Raji (cell line): ENCODE measurements around the gene CIBAR2.

Experiments used
- POLR2A ChIP-seq: IDR thresholded peaks from 2 replicates; pipeline ENCODE4 v1.6.1; 2011; ENCODE audit warnings: low read depth, low read length, control low read depth; ENCODE audit not compliant: insufficient read depth

Gene CIBAR2

DNA sequence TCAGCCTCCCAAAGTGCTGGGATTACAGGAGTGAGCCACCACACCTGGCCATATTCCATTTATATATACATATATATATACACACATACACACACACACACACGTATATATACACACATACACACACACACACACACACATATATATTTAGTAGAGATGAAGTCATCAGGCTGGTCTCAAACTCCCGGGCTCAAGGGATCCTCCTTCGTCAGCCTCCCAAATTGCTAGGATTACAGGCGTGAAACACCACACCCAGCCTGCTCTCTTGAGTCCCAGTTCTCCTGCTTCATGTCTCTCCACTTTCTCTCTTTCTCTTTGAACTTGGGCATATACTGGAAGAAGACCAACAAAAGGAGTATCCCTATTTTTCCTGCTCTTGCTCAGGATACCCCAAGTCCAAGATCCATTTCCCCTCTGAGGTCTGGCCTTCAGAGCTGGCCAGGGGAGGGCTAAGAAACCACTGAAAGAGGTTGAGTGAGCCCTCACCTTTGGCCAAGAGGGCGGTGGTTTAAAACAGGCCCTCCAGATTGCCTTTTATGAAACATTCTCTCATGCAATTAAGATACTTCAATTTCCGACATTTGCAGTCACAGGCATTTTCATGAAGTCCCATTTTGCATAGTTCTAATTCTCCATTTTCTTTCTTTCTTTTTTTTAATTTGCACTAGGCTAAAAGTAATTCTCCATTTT is 37.9 kb downstream of the CIBAR2 start:
- no peak for TF ChIP-seq POLR2A

DNA sequence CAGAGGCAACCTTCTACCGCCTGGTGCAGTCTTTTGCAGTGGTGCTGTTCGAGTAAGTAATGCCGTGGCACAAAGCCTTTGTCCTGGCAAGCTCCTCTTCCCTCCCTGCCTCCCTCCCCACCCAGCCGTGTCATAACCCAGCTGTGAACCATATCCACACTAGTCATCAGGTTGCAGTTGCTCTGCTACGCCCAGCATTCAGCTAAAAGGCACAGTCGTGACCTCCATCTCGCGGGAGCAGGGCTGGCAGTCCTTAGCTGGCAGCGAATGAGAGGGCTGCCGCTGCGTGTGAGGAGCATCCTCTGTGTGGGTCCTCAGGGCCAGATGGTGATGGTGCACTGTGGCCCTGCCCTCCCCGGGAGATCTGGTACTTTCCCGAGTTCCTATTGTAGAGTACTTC is 39.3 kb downstream of the CIBAR2 start:
- no peak for TF ChIP-seq POLR2A

DNA sequence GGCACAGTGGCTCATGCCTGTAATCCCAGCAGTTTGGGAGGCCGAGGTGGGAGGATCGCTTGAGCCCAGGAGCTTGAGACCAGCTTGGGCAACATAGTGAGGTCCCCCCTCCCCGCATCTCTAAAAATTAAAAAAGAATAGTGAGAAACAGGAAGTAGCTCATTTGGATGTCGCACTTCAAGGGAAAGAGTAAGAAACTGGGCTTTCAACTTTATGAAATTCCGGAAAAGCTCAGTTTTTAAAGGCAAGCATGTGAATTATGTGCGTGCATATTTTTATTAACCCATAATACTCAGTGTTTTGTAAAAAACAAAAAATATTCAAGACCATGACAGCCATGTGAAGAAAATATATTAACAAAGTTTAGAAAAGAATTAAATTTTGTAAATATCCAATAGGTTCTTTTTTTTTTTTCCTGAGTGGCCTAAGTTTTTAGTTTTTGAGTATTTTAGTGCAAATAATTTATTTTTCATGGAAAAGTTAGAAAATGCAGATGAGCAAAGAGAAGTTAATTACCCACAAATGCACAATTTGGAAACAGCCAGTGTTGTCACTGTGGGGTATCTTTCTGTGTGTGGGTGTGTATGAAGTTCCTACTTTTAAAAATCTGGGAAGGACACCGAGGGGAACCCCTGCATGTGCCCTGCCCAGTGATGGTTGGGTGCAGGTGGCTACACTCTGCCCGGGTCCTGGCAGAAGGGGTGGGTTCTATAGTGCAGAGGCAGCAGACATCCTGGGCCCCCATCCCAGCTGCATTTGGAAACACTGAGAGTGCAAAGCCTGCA is 40.0 kb downstream of the CIBAR2 start:
- no peak for TF ChIP-seq POLR2A

DNA sequence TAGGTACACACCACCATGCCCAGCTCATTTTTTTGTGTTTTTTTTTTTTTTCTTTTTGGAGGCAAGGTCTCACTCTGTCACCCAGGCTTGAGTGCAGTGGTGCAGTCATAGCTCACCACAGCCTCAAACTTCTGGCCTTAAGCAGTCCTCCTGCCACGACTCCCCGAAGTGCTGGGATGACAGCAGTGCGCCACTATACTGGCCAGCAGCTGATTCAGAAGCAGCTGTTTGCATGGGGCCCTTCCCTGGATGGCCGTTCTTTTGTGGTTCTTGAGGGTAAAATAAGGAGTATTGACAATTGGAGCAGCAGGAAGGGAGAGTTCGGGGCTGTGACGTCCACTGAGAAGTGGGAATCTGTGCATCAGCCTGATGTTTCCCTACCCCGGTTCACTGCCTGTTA is 43.1 kb downstream of the CIBAR2 start:
- no peak for TF ChIP-seq POLR2A

DNA sequence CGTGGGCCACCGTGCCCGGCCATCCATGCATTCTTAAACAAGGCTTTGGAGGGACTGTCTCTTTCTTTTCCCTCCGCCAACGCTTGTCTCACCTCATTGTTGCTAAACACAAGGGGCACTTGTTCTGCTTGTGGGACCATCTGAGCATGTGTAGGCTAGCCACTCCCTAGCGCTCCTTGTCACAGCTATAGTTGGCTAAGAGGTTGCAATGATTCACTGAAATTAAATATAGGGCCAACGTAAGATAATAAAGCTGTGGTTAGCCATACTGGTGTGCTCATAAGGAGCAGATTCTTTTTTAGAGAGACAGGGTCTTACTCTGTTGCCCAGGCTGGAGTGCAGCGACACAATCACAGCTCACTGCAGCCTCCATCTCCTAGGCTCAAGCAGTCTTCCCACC is 43.5 kb downstream of the CIBAR2 start:
- no peak for TF ChIP-seq POLR2A

DNA sequence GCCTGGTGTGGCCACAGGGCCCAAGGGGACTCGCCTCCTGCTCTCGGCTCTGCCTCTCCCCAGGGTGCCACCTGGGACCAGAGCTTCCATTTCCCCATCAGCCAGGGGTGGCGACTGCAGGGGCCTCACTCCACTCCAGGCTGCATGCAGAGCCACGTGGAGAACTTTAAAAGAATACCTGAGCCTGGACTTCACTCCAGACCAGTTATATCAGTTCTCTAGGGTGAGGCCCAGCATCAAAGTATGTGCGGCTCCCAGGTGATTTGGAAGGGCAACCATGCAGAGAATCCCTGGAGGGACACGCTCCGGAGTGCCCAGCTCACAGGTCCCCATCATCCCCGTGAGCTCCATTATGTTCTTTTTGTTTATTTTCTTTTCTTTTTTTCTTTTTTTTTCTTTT is 44.8 kb downstream of the CIBAR2 start:
- no peak for TF ChIP-seq POLR2A

DNA sequence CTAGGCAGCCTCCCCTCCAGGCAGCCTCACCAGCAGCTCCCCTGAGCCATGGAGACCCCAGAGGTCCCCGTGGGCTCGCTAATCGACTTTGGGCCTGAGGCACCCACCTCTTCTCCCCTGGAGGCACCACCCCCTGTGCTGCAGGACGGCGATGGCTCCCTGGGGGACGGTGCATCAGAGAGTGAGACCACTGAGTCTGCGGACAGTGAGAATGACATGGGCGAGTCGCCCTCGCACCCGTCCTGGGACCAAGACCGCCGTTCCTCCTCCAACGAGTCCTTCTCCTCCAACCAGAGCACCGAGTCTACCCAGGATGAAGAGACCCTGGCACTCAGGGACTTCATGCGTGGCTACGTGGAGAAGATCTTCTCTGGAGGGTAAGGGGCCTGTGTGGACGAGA is 45.2 kb downstream of the CIBAR2 start:
- no peak for TF ChIP-seq POLR2A

DNA sequence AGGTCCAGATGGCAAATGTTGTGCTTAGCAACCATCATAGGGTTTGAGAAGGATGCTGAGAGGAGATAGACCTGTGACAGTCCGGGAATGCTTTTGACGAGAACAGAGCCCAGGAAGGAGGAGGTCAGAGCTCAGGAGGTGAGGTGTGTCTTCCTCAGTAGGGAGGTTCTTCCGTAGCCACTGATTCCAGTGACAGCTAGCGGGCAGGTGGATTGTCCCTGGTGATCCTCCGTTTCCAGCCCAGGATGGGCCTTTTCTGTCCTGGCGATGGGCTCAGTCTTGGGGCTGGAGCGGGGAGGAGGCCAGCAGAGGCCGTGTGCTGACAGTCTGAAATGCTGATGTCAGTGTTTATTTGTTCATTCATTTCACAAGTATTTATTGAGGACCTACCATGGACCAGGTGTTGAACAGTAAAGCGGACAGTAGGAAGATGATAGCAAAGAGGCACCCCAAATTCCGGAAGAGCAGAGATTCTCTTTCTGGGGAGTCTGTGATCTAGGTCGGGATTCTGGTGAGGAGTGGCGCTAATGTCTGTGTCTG is 45.9 kb downstream of the CIBAR2 start:
- TF ChIP-seq POLR2A, result no peak

DNA sequence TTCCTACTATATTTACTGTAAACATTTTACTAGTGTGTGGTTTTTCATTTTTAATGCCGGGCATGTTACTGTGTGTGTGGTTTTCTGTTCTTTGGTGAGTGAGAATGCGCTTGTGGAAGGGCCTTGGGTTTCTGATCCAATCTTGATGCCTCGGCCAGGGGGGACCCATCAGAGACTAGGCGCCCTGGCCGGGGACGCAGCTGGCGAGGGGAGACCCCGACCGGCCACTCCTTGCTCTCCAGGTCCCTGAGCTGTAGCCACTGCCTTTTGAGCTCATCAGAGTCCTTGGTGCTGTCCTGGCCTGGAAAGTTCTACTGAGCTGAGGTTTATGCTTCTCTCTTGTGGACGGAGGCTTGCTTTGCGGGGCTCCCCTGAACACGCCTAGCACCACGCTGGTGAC is 47.2 kb downstream of the CIBAR2 start:
- no peak for TF ChIP-seq POLR2A

DNA sequence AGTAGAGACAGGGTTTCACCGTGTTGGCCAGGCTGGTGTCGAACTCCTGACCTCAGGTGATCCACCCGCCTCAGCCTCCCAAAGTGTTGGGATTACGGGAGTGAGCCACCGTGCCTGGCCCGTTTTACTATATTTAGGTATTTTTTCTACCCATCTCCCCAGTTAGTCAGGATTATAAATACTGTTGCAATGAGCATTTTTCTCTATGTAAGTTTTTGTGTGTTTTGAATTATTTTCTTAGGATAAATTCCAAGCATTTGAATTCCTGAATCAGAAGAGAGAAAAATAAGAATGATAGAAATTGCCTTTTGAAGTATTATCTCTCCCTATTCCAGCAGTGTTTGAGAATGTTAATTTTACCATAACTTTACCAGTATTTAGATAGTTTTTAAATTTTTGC is 48.1 kb downstream of the CIBAR2 start:
- no peak for TF ChIP-seq POLR2A

DNA sequence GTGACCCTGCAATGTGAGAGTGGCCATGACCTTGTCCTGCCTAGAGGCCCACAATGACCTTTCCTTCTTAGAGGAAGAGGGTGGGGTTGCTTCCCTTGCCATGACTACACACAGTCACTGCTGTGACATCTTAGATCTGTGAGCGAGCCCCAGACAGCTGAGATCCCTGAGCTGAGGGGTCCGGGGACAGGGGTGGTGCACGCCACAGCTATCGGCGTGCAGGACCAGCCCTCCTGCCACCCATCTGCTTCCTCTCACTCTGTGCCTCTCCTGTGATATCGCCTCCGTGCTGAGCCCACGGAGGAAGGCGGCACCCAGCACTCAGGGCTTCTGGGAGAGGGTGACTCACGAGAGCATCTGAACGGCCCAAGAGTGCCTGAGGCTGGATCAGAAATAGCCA is 49.4 kb downstream of the CIBAR2 start:
- TF ChIP-seq POLR2A, result no peak

DNA sequence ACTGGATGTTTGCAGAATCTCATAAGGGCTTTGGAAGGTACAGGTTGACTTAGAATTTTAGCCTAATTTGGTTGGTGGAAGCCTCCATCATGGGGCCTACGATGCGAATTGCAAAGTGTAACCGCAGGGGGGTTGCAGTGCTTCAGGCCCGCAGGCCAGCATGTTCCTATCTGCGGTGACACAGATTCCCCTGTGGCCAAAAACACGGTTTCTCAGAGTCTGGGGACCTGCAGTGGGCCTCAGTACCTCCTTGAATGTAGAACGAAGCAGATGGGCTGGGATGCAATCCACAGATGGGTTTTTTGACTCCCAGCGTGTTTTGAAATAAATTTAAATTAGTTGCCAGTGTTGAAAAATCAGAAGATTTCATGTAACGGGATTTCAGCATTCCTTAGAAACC is 49.9 kb downstream of the CIBAR2 start:
- no peak for TF ChIP-seq POLR2A

DNA sequence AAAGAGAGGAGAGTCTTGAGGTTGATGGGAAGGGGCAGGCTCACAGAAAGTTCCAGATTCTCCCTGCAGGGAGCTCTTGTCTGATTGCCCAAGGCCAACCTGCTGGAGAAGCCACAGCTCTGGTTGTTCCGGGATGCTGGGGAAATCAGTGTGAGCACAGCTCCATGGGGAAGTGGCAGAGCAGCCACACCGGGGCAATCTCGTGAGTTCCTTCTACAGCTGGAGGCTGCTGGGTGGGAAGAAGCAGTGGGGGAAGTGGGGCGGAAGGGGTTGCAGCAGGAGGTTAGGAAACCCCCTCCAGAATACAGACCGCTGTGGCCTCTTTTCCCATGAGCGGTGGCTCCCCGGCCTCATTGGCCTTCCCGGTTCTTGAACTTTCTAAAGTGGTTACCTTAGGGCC is 50.7 kb downstream of the CIBAR2 start:
- TF ChIP-seq POLR2A, result no peak

DNA sequence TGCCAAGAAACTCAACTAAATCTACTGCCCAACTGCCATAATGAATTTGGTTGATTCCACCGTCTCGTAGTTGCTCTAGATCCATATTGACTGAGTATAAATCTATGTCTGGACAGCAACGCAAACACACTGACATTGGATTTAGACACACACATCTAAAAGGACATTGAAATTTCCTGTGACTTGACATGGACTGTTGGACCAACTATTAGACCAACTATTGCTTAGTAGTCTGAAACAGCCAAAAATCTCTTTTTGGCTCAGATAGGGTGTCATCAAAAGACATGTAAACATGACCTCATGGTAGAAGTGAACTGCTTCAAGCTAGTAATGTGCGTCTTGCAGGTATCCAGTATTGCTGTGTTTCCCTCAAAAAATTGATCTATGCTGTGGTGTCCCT is 53.4 kb downstream of the CIBAR2 start:
- TF ChIP-seq POLR2A, result no peak

DNA sequence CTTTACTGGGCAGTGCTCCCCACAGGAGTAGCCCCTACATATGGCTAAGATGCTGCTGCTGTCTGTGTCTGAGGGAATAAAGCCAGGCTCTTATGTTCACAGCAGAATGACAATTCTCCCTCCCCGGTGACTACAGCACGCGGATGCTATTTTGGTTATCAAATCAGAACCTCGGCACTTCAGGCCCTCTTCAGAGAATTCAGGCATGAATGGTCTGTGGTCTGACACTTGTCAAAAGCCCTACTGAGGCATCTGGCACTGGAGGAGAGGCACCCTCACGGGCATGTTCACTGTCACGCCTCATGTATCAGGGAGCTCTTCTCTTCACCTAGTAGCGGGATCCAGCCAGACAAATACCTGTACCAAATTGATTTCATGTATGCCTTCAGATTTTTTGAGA is 54.3 kb downstream of the CIBAR2 start:
- TF ChIP-seq POLR2A, result no peak

DNA sequence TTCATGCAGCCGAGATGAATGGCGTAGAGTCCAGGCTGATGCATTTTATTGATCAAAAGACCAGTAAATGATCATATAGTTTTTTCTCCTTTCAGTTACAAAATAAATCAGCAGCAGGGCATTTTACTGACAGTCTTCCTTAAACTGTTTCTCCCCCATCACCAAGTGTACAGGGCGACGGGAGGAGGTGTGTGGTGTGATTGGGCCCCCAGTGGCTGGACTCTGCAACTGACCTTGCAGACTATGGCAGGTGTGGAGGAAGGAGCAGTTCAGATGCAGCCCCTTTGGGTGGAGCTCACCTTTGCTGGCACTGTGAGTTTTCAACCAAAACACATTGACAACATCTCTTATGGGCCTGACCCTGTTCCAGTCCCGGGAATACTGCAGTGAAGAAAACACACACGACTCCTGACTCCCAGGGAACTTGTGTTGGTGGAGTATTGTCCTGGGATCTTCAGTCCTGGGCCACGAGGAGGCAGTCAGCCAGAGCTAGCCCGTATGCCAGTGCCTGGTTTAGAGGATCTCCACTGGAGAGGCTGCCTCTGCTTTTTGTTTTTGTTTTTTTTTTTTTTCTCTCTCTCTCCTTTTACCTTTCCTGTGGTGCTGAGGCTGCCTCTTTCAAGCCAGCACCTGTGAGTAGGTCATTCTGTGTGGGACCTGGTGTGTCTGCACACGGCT is 54.9 kb downstream of the CIBAR2 start:
- TF ChIP-seq POLR2A, result no peak
